Gastroesophageal sphincter (tissue), 4 donors: ENCODE measurements around the gene TRIM54. TPM values are rescaled to one million over a fixed set of nuclear protein-coding genes. Genes with fewer than 3 reads are reported as not detected.

Experiments
- ATAC-seq: fragments of 150-250 bp; one replicate; pipeline ENCODE4 v1.9.1; 2016; ENCODE audit warnings: mild to moderate bottlenecking, moderate library complexity
- H3K27ac ChIP-seq, 4 donors: fragments of 200-600 bp; sonication (generic) in 3 of 4; 1 replicate in 3 of 4; 2 replicates in 1 of 4; pipeline ENCODE4 v1.5.1; 2016 to 2019
- H3K27me3 ChIP-seq: fragments of 200-600 bp; sonication (generic); one replicate; pipeline ENCODE4 v1.5.1; 2019
- H3K36me3 ChIP-seq, 2 donors: fragments of 200-600 bp; sonication (generic); one replicate each; pipeline ENCODE4 v1.5.1; 2019; ENCODE audit warnings: control low read depth in 1 of 2
- H3K4me1 ChIP-seq, 3 donors: fragments of 200-600 bp; sonication (generic); 1 replicate in 2 of 3; 2 replicates in 1 of 3; pipeline ENCODE4 v1.5.1; 2016 to 2019; ENCODE audit warnings: control low read depth in 2 of 3
- H3K4me3 ChIP-seq, 2 donors: fragments of 200-600 bp; sonication (generic); one replicate each; pipeline ENCODE4 v1.5.1; 2019; ENCODE audit warnings: mild to moderate bottlenecking in 1 of 2, moderate library complexity in 1 of 2
- H3K9me3 ChIP-seq, 3 donors: fragments of 200-600 bp; sonication (generic); one replicate each; pipeline ENCODE4 v1.5.1; 2017 to 2019; ENCODE audit warnings: control low read depth in 2 of 3
- EP300 ChIP-seq: sonication (generic); formaldehyde crosslinking; IDR thresholded peaks from one replicate; pipeline ENCODE4 v1.6.1; 2017; ENCODE audit warnings: antibody characterized with exemption, mild to moderate bottlenecking
- POLR2A ChIP-seq, 2 donors: fragments of 450-650 bp; IDR thresholded peaks; one replicate each; pipeline ENCODE4 v1.6.1; 2017; ENCODE audit warnings: antibody characterized with exemption in 2 of 2, mild to moderate bottlenecking in 2 of 2, moderate library complexity in 1 of 2
- POLR2AphosphoS5 ChIP-seq: sonication (generic); formaldehyde crosslinking; IDR thresholded peaks from one replicate; pipeline ENCODE4 v1.6.1; 2017; ENCODE audit warnings: antibody characterized with exemption
- WGBS, 2 donors: methylation state at CpG; one replicate each; pipeline ENCODE4 v1.1.5; 2018; ENCODE audit warnings: low coverage in 1 of 2; 5-methylcytosine and 5-hydroxymethylcytosine counted together
- total RNA-seq, 4 donors: library from RNA; depleted of rRNA; stranded (reverse); fragments of >200 nt; gene quantifications; one replicate each; pipeline ENCODE4 v1.1.0, GENCODE V29; 2016
- TF ChIP-seq, protein P1 (sequence below), 4 experiments: fragments of 200-600 bp in 2 of 4; fragments of 450-650 bp in 2 of 4; sonication (generic) in 1 of 4; IDR thresholded peaks; one replicate each; pipeline ENCODE4 v1.5.1; 2017 to 2019; ENCODE audit warnings: antibody characterized with exemption in 4 of 4, mild to moderate bottlenecking in 2 of 4, moderate library complexity in 2 of 4

TRIM54 gene
- total RNA-seq, 4 donors from 2014 or later: 0.15 to 0.31 TPM; not detected in 2

DNA sequence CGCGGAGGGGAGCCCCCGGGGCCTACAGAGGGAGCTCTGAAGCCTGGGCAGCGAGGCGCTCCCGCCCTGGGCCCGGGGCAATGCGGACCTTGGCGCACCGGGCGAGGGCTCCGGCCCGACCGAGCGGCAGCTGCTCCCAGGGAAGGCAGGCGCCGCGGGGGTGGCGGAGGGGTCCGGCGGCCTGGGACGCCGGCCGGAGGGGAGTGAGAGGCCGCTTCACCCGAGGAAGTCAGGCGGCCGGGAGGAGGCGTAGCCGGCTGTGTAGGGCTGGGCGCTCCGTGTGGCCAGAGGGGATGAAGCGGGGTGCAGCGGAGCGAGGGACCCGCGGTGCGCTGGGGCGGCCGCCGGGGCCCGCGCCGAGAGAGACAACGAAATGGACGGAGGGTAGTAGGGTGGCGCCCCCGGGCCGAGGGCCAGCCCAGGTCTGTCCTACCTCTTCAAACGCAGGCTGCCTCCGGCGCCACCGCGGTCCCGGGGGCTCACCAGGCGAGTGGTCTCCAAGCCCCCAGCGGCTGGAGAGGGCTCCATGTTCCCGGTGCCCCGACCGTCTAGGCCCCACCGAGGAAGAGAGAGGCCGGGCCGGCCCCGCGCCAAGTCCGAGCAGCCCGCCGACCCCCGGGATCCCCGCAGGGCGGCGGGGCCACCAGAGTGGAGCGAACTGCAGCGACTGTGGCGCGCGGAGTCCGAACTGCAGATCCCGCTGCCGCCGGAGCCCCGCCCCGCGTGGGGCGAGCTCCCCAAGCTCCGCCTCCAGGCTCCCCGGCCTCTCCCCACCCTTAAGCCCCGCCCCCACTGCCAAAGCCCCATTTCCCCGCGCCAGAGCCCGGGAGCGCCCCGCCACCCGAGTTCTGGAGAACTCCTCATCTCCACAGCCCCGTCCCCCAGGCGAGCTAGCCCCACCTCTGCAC lies 19.6 kb upstream of the TRIM54 start, which contains the start of gene SLC30A3:
Gene SLC30A3, minus strand, starts transcription at position 669 of the 908 bp plus-strand sequence. Its CDS starts 141 bp downstream, at position 528.
- ATAC-seq: peak; percentile 38
- no CpG with 5 or more reads among the region's 96 CpGs for WGBS, 2 donors
- TF ChIP-seq, protein P1, sequence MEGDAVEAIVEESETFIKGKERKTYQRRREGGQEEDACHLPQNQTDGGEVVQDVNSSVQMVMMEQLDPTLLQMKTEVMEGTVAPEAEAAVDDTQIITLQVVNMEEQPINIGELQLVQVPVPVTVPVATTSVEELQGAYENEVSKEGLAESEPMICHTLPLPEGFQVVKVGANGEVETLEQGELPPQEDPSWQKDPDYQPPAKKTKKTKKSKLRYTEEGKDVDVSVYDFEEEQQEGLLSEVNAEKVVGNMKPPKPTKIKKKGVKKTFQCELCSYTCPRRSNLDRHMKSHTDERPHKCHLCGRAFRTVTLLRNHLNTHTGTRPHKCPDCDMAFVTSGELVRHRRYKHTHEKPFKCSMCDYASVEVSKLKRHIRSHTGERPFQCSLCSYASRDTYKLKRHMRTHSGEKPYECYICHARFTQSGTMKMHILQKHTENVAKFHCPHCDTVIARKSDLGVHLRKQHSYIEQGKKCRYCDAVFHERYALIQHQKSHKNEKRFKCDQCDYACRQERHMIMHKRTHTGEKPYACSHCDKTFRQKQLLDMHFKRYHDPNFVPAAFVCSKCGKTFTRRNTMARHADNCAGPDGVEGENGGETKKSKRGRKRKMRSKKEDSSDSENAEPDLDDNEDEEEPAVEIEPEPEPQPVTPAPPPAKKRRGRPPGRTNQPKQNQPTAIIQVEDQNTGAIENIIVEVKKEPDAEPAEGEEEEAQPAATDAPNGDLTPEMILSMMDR (IDR thresholded peaks at IDR 0.05): no peak
- TF ChIP-seq POLR2AphosphoS5 (no peak), EP300 (no peak), POLR2A (IDR thresholded peaks at IDR 0.05) (no peak)
- Histone ChIP-seq H3K9me3 (no peaks in the 10 kb centered on the region), H3K27ac (no peak within 1 kb of the TSS), H3K27me3 (peaks cover 100% of the 10 kb centered on the region), H3K4me3 (peak within 1 kb of the TSS; percentile 7 to 55), H3K36me3 (no peaks in the 10 kb centered on the region), H3K4me1 (peaks cover 0 to 42% (median 34%) of the 10 kb centered on the region in 3 donors)

DNA sequence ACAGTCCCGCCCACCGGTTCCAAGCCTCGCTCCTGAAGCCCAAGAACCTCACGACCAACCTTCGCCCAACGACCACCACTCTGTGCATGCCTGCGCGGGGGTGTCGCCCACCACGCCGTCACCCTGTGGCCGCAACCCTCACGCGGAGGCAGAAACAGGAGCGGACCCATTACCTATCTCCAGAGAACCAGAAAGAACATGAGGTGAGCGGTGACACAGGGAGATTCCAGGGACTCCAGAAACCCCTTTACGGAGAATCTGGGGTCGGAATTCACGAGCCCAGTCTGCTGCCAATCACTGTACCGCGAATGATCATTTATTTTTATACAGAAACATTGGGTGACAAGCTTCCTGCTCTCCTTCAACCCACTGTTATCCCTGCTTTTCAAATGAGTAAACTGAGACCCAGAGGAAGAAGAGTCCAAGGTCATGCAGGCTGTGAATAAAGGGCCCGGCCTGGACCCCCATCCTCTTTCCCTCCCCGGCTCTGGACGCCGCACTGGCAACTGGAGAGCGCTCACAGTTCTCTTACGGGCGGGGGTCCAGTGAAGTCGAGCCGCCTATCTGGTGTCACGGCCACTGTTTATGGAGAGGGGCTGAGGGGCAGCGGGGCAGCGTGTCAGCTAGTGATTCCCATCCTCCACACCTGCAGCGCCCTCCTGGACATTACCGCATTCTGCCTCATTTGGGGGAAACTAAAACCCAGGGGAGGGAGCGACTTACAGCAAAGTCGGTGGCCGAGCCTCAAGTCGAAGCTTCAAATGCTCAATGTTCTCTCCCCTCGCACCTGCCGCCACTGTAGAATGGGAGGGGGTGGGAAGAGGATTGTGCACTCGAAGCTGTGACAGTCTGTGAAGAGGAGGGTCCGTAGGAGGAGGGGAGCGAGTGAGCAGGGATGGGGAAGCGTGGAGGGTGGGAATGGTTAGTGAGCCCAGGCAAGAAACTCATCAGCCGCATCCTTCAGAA lies 18.7 kb upstream of the TRIM54 start:
- H3K36me3 ChIP-seq: no peaks in the 10 kb centered on the region
- TF ChIP-seq, protein P1 (IDR thresholded peaks at IDR 0.05): no peak
- no peak for TF ChIP-seq POLR2A (IDR thresholded peaks at IDR 0.05)
- no peak for TF ChIP-seq POLR2AphosphoS5
- no peak for TF ChIP-seq EP300
- whole genome bisulfite sequencing, 2 donors: 2% methylated on average over 10 of the region's 46 CpGs; no CpG with 5 or more reads in 1 of the 2 donors
- no peaks in the 10 kb centered on the region for H3K9me3 ChIP-seq
- no peak overlapping the region for H3K27ac ChIP-seq
- ATAC-seq: no peak
- peaks cover 0 to 42% (median 34%) of the 10 kb centered on the region in 3 donors for H3K4me1 ChIP-seq
- H3K4me3 ChIP-seq: peak overlapping the region; percentile 7 to 55
- H3K27me3 ChIP-seq: peaks cover 100% of the 10 kb centered on the region

DNA sequence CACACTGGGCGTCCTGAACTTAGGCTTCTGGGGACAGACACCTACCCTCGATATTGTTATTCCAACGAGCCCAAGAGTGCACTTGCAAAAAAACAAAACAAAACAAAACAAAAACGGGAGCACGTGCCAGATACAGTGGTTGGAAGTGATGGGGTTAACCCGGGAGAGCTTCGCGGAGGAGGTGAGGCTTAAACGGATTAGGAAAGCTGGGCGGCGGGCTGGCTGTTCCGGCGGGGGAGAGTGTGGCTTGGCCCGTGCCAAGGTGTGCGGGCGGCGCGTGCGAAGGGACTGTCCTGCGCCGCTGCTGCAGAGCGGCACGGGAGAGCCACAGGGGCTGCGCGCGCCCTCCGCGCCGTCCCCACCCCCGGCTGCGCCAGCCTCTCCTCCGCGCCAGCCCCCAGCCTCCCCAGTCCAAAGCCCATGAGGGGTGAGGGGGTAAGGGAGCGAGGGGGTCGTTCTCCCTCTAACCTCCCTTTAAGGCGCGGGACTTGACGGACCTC lies 17.9 kb upstream of the TRIM54 start:
- Histone ChIP-seq H3K27ac (no peak overlapping the region), H3K4me1 (peaks cover 0 to 42% (median 34%) of the 10 kb centered on the region in 3 donors), H3K27me3 (peaks cover 100% of the 10 kb centered on the region), H3K36me3 (no peaks in the 10 kb centered on the region), H3K4me3 (peak overlapping the region in 1 of 2 donors; percentile 55), H3K9me3 (no peaks in the 10 kb centered on the region)
- ATAC-seq: no peak
- TF ChIP-seq, protein P1 (IDR thresholded peaks at IDR 0.05): no peak
- no peak for TF ChIP-seq POLR2A (IDR thresholded peaks at IDR 0.05)
- TF ChIP-seq POLR2AphosphoS5: no peak
- no peak for TF ChIP-seq EP300
- 0 to 1% methylated on average over 11 to 15 of the region's 38 CpGs for WGBS, 2 donors

DNA sequence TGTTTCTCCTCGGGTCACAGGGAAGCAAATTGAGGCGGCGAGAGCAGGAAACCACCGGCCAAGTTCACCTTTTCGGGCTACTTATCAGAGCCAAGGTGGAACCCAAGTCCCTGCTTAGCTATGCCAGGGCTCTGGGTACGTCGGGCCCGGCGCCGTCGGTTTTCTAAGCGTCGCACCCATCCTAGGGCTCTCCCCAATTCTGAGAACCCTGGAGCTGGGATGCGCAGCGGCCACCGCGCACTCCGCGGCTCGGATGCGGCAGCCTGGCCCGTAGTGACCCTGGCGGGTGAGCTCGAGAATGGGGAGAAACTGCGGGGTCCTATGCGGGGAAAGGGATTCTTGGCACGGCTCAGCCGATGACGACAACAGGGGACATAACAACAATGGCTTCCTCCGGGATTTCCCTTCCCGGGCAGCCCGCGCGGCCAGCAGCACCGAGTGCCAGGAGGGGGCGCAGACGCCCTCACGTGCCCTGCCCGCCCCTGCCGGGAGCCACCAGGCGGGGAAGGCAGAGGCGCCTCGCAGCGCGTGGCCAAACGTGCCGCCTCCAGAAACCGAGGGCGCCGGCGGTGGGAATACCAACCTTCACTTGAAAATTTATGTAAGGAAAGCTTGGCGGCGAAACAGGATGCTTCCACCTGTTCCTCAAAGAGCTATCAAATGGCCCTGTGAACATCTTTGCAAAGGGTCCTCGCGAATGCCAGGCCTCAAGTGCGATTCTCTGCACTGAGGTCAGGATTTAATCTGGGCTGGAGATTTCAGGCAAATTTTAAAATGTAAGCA lies 17.3 kb upstream of the TRIM54 start:
- H3K4me3 ChIP-seq: peak overlapping the region in 1 of 2 donors; percentile 55
- TF ChIP-seq, protein P1 (IDR thresholded peaks at IDR 0.05): peak in 3 of 4 experiments; percentile 26 to 57 (median 45)
- TF ChIP-seq EP300 (no peak), POLR2A (IDR thresholded peaks at IDR 0.05) (no peak)
- peaks cover 100% of the 10 kb centered on the region for H3K27me3 ChIP-seq
- peak; percentile 64 for ATAC-seq
- WGBS, 2 donors: 36% methylated on average over 3 of the region's 56 CpGs; no CpG with 5 or more reads in 1 of the 2 donors
- H3K36me3 ChIP-seq: no peaks in the 10 kb centered on the region
- peaks cover 0 to 42% (median 34%) of the 10 kb centered on the region in 3 donors for H3K4me1 ChIP-seq
- no peaks in the 10 kb centered on the region for H3K9me3 ChIP-seq
- H3K27ac ChIP-seq: no peak overlapping the region
